WI38 (cell line): ENCODE data around the gene HOXA13.

Experiments
- H3K4me3 ChIP-seq: 2 replicates; pipeline ENCODE4 v1.5.1; 2011; ENCODE audit warnings: low read depth, mild to moderate bottlenecking, control low read depth, low read length
- CTCF ChIP-seq: IDR thresholded peaks from 2 replicates; pipeline ENCODE4 v1.5.1; 2012; ENCODE audit warnings: low read depth, mild to moderate bottlenecking, control low read depth, low read length

Gene HOXA13

GRCh38 chr7:27203964-27204594 lies 4.2 kb upstream of the HOXA13 start:
- no peak overlapping the region for H3K4me3 ChIP-seq
- no peak for TF ChIP-seq CTCF

GRCh38 chr7:27203365-27203953 lies 3.6 kb upstream of the HOXA13 start:
- no peak overlapping the region for H3K4me3 ChIP-seq
- TF ChIP-seq CTCF, result no peak

GRCh38 chr7:27202862-27203134 lies 2.9 kb upstream of the HOXA13 start:
- H3K4me3 ChIP-seq, result no peak overlapping the region
- TF ChIP-seq CTCF, result no peak

GRCh38 chr7:27202018-27202861 lies 2.3 kb upstream of the HOXA13 start:
- TF ChIP-seq CTCF, result no peak
- H3K4me3 ChIP-seq, result no peak overlapping the region

GRCh38 chr7:27201580-27202017 lies 1.7 kb upstream of the HOXA13 start:
- H3K4me3 ChIP-seq, result no peak overlapping the region
- TF ChIP-seq CTCF, result no peak

DNA sequence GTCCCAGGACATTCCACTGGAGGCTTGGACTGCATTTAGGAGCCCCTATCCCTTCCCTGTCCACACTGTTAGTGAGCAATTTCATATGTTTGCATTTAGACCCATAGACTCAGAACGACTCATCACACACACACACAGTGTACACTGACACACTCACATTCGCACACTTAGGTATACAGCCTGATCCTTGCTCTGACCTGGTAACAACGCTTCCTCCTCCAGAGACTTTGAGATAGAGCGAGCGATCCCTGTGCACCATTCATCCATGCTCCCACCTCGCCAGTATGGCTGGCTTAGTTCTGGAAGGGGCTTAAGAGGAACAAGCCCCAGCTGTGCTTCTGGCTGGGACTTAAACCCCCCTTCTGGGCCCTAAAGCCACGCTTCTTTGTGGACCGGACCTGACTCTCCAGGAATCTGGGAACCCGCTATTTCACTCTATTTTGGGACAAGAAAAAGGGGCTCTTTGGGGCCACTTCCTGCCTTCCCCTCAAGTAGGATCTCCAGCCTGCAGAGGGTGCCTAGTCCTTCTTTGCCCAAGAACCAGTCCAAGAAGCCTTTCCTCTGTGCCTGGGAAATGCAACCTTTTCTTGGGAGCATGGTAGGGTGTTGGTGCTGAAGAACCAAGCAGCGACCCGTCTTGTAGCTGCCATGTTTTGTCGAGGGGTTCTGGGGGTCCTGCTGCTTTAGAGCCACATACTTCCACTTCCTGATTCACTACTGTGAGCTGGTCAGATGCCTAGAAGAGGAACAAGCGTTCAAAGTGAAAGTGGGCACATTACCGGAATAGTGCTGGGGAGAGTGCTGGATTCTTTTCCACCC lies 1.1 kb upstream of the HOXA13 start:
- no peak overlapping the region for H3K4me3 ChIP-seq
- TF ChIP-seq CTCF, result no peak
